Neural cell (in vitro differentiated cells): ENCODE data around the gene IMMP2L. TPM values are rescaled to one million over a fixed set of nuclear protein-coding genes. Genes with fewer than 3 reads are reported as not detected.
A peak's percentile ranks its signal among the peaks of the same experiment; 100 is the strongest.
"Not testable (repeated sequence)": the region's sequence is repeated elsewhere in the genome, so short reads cannot be mapped to it uniquely, and the experiment has no call there.

Experiments
- H2AFZ ChIP-seq: fragments of 200-600, 300-800 bp; sonication (generic), shearing (Covaris generic); 2 replicates; pipeline ENCODE4 v1.6.0; 2014; ENCODE audit warnings: low read depth, mild to moderate bottlenecking, antibody characterized with exemption, low read length, moderate library complexity
- H3F3A ChIP-seq: fragments of 200-600 bp; shearing (Covaris generic); 2 replicates; pipeline ENCODE4 v1.6.1; 2016; ENCODE audit warnings: mild to moderate bottlenecking, moderate library complexity, mixed read lengths, antibody characterized with exemption, low read length; ENCODE audit not compliant: insufficient read depth, poor library complexity, severe bottlenecking
- H3K27ac ChIP-seq: fragments of 200-600, 300-800 bp; sonication (generic), shearing (Covaris generic); 2 replicates; pipeline ENCODE4 v1.5.1; 2014; ENCODE audit warnings: mild to moderate bottlenecking, low read length, moderate library complexity
- H3K27me3 ChIP-seq: fragments of 300-800, 200-600 bp; sonication (generic), shearing (Covaris generic); 2 replicates; pipeline ENCODE4 v1.6.0; 2014; ENCODE audit warnings: mild to moderate bottlenecking, low read depth, low read length, moderate library complexity; ENCODE audit not compliant: insufficient read depth
- H3K36me3 ChIP-seq: fragments of 300-800, 200-600 bp; sonication (generic), shearing (Covaris generic); 2 replicates; pipeline ENCODE4 v1.5.1; 2014; ENCODE audit warnings: mild to moderate bottlenecking, antibody characterized with exemption, low read length, moderate library complexity; ENCODE audit not compliant: insufficient read depth
- H3K4me2 ChIP-seq: fragments of 300-800, 200-600 bp; sonication (generic), shearing (Covaris generic); 2 replicates; pipeline ENCODE4 v1.6.0; 2014; ENCODE audit warnings: mild to moderate bottlenecking, low read length
- H3K4me3 ChIP-seq: fragments of 300-800, 200-600 bp; sonication (generic), shearing (Covaris generic); 2 replicates; pipeline ENCODE4 v1.5.1; 2014; ENCODE audit warnings: mild to moderate bottlenecking, low read length, moderate library complexity
- H3K79me2 ChIP-seq: fragments of 200-600 bp; shearing (Covaris generic); replicated peaks from 2 replicates; pipeline ENCODE4 v1.6.0; 2014; ENCODE audit warnings: mild to moderate bottlenecking, low read length, moderate library complexity; ENCODE audit not compliant: insufficient read depth
- H3K9ac ChIP-seq: fragments of 300-800, 200-600 bp; sonication (generic), shearing (Covaris generic); 2 replicates; pipeline ENCODE4 v1.6.1; 2016; ENCODE audit warnings: mild to moderate bottlenecking, low read length, mixed read lengths
- H3K9me2 ChIP-seq: fragments of 200-600 bp; shearing (Covaris generic); 2 replicates; pipeline ENCODE4 v1.6.1; 2016; ENCODE audit warnings: mild to moderate bottlenecking, low read length, mixed read lengths; ENCODE audit not compliant: insufficient read depth
- H3K9me3 ChIP-seq: fragments of 200-600, 300-800 bp; sonication (generic), shearing (Covaris generic); 2 replicates; pipeline ENCODE4 v1.6.1; 2016; ENCODE audit warnings: mild to moderate bottlenecking, mixed run types, low read length, moderate library complexity, mixed read lengths
- H4K20me1 ChIP-seq: fragments of 200-600 bp; shearing (Covaris generic); 2 replicates; pipeline ENCODE4 v1.6.1; 2016; ENCODE audit warnings: mild to moderate bottlenecking, mixed run types; ENCODE audit not compliant: insufficient read depth
- EP300 ChIP-seq: fragments of 450-650 bp; conservative IDR thresholded peaks from 2 replicates; pipeline ENCODE4 v1.6.1; 2014; ENCODE audit warnings: antibody characterized with exemption, mild to moderate bottlenecking, moderate library complexity; ENCODE audit not compliant: poor library complexity, severe bottlenecking
- EZH2 ChIP-seq: fragments of 200-600, 300-800 bp; shearing (Covaris generic), sonication (generic); IDR thresholded peaks from 2 replicates; pipeline ENCODE4 v1.6.1; 2014; ENCODE audit warnings: antibody characterized with exemption, low read length, borderline replicate concordance, mild to moderate bottlenecking; ENCODE audit not compliant: insufficient read depth, poor library complexity, severe bottlenecking
- MXI1 ChIP-seq: fragments of 450-650 bp; conservative IDR thresholded peaks from 2 replicates; pipeline ENCODE4 v1.6.1; 2014; ENCODE audit warnings: antibody characterized with exemption, mild to moderate bottlenecking; ENCODE audit not compliant: poor library complexity, severe bottlenecking
- POLR2AphosphoS5 ChIP-seq: IDR thresholded peaks from 2 replicates; pipeline ENCODE4 v1.6.1; 2012
- RAD21 ChIP-seq: fragments of 450-650 bp; conservative IDR thresholded peaks from 2 replicates; pipeline ENCODE4 v1.6.1; 2014; ENCODE audit warnings: antibody characterized with exemption, mild to moderate bottlenecking, moderate library complexity
- SMC3 ChIP-seq: fragments of 450-650 bp; conservative IDR thresholded peaks from 2 replicates; pipeline ENCODE4 v1.6.1; 2014; ENCODE audit warnings: antibody characterized with exemption, mild to moderate bottlenecking, moderate library complexity; ENCODE audit not compliant: poor library complexity
- TAF1 ChIP-seq: IDR thresholded peaks from 2 replicates; pipeline ENCODE4 v1.6.1; 2012; ENCODE audit warnings: low read depth
- polyA plus RNA-seq: library from polyadenylated mRNA; depleted of rRNA; stranded (reverse); fragments of >200 nt; gene quantifications from 2 replicates; pipeline ENCODE4 v1.2.3, GENCODE V29; 2014
- TF ChIP-seq, protein P1 (sequence below): fragments of 450-650 bp; IDR thresholded peaks from 2 replicates; pipeline ENCODE4 v1.5.1; 2014; ENCODE audit warnings: antibody characterized with exemption, mild to moderate bottlenecking, moderate library complexity; ENCODE audit not compliant: poor library complexity, severe bottlenecking
- TF ChIP-seq, protein P2 (sequence below): IDR thresholded peaks from 2 replicates; pipeline ENCODE4 v1.6.1; 2012; ENCODE audit warnings: borderline replicate concordance

Gene IMMP2L
- polyA plus RNA-seq, 1 donor from 2014 or later, result 9.7 TPM

DNA sequence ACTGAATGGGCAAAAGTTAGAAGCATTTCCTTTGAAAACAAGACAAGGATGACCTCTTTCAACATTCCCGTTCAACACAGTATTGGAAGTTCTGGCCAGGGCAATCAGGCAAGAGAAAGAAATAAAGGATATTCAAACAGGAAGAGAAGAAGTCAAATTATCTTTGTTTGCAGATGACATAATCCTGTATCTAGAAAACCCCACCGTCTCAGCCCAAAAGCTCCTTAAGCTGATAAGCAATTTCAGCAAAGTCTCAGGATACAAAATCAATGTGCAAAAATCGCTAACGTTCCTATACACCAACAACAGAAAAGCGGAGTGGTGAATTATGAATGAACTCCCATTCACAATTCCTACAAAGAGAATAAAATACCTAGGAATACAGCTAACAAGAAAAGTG is 312.5 kb downstream of the IMMP2L start:
- H2AFZ ChIP-seq, H3K27ac ChIP-seq, H3K36me3 ChIP-seq, H4K20me1 ChIP-seq, H3K4me3 ChIP-seq, H3K9me2 ChIP-seq, H3F3A ChIP-seq, H3K9ac ChIP-seq, H3K27me3 ChIP-seq, H3K9me3 ChIP-seq, H3K4me2 ChIP-seq, H3K79me2 ChIP-seq: not testable (repeated sequence)

DNA sequence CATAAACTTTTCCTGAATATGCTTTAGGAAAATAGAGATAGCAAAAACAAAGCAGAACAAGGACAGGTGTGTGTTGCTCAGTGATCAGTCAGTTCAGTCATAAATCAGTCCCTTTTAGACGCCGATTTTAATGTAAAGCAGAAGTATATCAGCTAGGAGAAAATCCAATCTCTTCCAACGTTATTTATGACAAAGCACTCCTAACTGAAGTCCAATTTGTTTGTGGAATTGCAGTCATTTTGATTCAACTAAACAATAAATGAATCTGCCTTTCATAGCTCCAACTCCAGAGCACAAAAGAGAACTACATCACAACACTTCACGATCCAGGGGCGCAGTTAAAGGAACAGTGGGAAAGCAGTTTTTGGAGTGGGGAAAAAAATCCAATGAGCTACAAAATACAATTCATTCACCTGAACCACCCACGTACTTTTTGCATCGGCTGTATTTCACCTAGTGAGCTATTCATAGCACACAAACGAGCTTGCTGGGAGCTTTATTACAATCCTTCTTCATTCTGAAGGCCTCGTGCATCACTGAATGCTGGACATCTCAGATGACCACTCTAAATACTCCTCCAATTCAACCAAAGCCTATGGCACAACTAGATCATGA is 320.0 kb downstream of the IMMP2L start:
- H3K9me3 ChIP-seq, result no peaks in the 10 kb centered on the region
- TF ChIP-seq EZH2 (no peak), EP300 (no peak), TAF1 (no peak), MXI1 (no peak), RAD21 (no peak), SMC3 (no peak), POLR2AphosphoS5 (no peak)
- TF ChIP-seq, protein P1, sequence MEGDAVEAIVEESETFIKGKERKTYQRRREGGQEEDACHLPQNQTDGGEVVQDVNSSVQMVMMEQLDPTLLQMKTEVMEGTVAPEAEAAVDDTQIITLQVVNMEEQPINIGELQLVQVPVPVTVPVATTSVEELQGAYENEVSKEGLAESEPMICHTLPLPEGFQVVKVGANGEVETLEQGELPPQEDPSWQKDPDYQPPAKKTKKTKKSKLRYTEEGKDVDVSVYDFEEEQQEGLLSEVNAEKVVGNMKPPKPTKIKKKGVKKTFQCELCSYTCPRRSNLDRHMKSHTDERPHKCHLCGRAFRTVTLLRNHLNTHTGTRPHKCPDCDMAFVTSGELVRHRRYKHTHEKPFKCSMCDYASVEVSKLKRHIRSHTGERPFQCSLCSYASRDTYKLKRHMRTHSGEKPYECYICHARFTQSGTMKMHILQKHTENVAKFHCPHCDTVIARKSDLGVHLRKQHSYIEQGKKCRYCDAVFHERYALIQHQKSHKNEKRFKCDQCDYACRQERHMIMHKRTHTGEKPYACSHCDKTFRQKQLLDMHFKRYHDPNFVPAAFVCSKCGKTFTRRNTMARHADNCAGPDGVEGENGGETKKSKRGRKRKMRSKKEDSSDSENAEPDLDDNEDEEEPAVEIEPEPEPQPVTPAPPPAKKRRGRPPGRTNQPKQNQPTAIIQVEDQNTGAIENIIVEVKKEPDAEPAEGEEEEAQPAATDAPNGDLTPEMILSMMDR, result no peak
- TF ChIP-seq, protein P2, sequence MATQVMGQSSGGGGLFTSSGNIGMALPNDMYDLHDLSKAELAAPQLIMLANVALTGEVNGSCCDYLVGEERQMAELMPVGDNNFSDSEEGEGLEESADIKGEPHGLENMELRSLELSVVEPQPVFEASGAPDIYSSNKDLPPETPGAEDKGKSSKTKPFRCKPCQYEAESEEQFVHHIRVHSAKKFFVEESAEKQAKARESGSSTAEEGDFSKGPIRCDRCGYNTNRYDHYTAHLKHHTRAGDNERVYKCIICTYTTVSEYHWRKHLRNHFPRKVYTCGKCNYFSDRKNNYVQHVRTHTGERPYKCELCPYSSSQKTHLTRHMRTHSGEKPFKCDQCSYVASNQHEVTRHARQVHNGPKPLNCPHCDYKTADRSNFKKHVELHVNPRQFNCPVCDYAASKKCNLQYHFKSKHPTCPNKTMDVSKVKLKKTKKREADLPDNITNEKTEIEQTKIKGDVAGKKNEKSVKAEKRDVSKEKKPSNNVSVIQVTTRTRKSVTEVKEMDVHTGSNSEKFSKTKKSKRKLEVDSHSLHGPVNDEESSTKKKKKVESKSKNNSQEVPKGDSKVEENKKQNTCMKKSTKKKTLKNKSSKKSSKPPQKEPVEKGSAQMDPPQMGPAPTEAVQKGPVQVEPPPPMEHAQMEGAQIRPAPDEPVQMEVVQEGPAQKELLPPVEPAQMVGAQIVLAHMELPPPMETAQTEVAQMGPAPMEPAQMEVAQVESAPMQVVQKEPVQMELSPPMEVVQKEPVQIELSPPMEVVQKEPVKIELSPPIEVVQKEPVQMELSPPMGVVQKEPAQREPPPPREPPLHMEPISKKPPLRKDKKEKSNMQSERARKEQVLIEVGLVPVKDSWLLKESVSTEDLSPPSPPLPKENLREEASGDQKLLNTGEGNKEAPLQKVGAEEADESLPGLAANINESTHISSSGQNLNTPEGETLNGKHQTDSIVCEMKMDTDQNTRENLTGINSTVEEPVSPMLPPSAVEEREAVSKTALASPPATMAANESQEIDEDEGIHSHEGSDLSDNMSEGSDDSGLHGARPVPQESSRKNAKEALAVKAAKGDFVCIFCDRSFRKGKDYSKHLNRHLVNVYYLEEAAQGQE, result no peak
- no peak overlapping the region for H3K9ac ChIP-seq
- no peak overlapping the region for H3K27ac ChIP-seq
- H3K4me3 ChIP-seq, result no peak overlapping the region
- H3K79me2 ChIP-seq, result no peaks in the 10 kb centered on the region
- H3K36me3 ChIP-seq, result no peaks in the 10 kb centered on the region
- no peak overlapping the region for H3K4me2 ChIP-seq
- no peaks in the 10 kb centered on the region for H3K9me2 ChIP-seq
- H3K27me3 ChIP-seq, result no peaks in the 10 kb centered on the region
- no peak overlapping the region for H2AFZ ChIP-seq
- no peaks in the 10 kb centered on the region for H4K20me1 ChIP-seq
- H3F3A ChIP-seq, result no peaks in the 10 kb centered on the region

DNA sequence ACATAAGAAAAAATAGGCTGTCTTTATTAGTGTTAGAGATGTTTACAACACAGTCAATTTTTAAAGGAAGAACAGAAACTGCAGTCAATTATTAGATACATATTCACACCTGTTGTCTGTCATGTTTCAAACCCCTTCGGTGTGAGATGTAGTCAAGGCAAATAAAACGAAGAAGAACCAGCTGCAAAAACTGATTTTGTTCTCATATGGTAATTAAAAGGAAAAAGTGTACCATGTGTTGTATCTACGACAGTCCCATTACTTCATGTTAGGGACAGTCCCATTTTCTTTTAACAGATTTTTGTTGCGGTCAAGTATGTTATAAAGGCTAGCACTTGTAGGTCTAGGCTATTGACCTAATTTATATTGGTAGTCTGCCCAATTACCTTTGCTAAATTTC is 321.9 kb downstream of the IMMP2L start:
- Histone ChIP-seq H3K9me2 (no peaks in the 10 kb centered on the region), H3K4me3 (no peak overlapping the region), H3K9me3 (no peaks in the 10 kb centered on the region), H3F3A (no peaks in the 10 kb centered on the region), H3K4me2 (no peak overlapping the region), H3K79me2 (no peaks in the 10 kb centered on the region), H4K20me1 (no peaks in the 10 kb centered on the region), H3K9ac (no peak overlapping the region), H3K27me3 (no peaks in the 10 kb centered on the region), H2AFZ (no peak overlapping the region), H3K36me3 (no peaks in the 10 kb centered on the region), H3K27ac (no peak overlapping the region)
- TF ChIP-seq, protein P2, result peak; percentile 5
- TF ChIP-seq, protein P1, result no peak
- TF ChIP-seq POLR2AphosphoS5 (no peak), EZH2 (no peak), EP300 (no peak)
